IPS DF 4.7 (cell line): ENCODE data around the gene MARK2.
"Not testable (repeated sequence)": the region's sequence is repeated elsewhere in the genome, so short reads cannot be mapped to it uniquely, and the experiment has no call there.

Experiments
- DNase-seq: peaks from one replicate; pipeline ENCODE4 v3.0.0-alpha.2; 2013; ENCODE audit warnings: low spot score; ENCODE audit errors: extremely low read depth

The MARK2 gene

DNA sequence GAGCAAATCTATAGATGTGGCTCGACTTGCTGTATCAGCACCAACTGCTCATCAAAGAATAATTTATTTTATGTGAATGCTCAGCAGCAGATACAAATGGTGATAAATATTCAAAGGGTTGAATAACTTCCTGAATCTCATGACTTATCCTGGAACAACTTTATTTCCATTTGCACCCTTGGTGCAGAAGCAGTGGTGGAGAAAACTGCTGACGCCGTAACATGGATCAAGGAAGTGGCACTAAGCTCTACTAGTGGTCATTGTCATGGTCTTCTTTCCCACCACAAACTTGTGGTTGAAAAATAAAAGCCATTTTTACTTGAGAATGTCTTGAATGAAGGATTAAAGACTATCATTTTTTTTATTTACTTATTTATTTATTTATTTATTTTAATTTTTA, 14.6 kb downstream of the MARK2 start:
- no peak for DNase-seq

- DNase-seq, result no peak
These were observed 15.8 kb downstream of the MARK2 start for GRCh38 chr11:63854696-63855095.

DNA sequence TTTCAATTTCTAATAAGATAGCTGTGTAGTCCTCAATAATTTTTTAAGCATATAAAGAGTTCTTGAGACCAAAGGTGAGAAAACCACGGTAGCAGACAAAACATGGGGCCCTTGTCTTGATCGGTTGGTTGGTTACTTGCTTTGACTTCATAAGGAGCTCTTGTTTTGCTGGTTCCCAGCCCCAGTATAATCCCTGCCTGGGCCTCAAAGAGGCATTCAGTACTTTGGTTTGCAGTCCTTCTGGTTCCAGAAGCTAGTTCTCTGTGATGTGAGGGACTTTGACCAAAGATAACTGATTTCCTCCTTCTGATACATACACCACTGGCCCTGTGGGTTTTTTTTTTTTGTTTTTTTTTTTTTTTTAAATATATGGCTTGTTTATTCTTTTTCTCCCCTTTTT, 17.1 kb downstream of the MARK2 start:
- no peak for DNase-seq

DNA sequence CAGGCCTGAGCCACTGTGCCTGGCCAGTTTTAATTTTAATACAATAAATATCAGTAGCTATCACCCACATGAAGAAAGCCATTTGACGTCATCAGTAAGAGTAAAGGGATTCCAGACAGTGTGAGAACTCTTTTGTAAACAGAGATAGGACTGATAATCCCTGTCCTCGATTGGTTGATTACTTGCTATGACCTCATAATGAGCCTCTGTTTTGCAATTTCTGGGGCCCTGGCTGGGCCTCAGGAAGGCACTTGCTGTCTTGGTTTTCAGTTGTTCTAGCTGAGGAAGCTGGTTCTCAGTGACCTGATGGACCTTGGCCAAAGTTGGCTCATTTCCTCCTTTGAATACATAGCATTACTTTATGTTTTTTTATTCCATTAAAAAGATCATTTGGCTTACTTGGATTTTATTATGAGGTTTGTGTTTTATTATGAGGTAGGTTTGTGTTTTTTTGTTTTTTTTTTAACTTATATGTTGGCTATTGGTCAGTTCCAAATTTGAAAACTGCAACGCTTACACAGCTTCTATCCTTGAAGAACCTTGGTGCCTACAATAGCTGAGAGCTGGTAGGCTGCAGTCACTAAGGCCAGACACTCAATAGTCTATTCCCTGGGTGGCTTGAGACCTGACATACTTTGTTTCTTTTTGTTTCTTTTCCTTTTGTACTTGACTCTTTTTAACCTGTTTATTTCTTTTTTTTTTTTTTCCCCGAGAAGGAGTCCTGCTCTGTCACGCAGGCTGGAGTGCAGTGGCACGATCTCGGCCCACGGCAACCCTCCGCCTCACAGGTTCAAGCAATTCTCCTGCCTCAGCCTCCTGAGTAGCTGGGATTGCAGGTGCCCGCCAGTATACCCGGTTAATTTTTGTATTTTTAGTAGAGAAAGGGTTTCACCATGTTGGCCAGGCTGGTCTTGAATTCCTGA, 20.0 kb downstream of the MARK2 start:
- DNase-seq, result no peak

GRCh38 chr11:63862923-63863322, 24.0 kb downstream of the MARK2 start:
- DNase-seq, result no peak

GRCh38 chr11:63863620-63864019, 24.7 kb downstream of the MARK2 start:
- not testable (repeated sequence) for DNase-seq

DNA sequence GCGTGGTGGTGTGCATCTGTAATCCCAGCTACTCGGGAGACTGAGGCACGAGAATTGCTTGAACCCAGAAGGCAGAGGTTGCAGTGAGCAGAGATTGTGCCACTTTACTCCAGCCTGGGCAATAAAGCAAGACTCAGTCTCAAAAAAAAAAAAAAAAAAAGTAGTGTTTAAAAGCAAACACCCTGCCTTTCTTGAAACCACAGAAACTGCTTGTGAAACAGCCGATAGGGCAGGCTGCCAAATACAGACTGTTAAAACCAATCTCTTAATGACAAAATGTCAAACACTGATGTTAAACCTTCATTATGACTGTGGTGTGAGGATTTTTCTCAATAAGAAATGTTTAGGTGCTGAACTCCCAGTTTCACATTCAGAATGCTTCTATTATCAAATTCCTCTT, 27.3 kb downstream of the MARK2 start:
- DNase-seq, result no peak

GRCh38 chr11:63867511-63867910, 28.6 kb downstream of the MARK2 start:
- DNase-seq, result no peak

- no peak for DNase-seq
These were observed 29.6 kb downstream of the MARK2 start for GRCh38 chr11:63868399-63869064.

DNA sequence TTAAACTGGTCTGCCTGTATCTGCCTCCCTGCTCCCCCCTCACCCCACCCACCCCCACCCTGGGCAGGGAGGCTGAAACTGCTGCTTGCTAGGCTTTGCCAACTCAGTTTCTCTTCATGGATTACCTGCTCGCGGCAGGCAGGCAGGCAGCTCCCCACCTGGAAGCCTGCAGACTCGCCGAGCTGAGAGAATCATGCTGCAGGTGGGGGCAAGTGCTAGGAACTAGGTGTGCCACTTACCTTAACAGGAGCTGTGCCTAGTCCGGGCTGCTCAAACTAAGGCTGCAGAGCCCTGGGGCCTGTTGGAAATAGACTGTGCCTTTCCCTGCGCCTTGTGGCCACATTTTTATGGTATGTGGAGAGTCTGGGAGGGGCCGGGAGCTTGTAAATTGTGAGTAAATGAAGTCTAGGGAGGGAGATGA, 30.3 kb downstream of the MARK2 start:
- no peak for DNase-seq

DNA sequence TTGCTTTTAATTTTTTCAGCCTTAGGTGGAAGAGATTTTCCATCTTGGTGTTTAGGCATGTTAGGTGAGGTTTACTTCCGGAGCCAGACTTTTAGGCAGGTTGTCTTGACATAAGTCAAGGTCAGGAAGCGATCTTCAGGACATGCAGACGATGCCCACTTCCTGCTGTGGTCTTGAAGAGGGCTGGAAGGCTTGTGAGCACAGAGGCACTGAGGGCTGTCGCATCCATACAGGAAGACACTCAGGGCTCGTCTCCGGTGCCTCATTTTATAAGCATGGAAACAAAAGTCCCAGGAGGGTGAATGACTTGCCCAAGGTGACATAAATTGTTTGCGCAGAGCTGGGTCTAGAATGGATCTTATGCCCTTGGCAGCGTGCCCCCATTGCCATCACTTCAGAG, 30.8 kb downstream of the MARK2 start:
- DNase-seq, result no peak

DNA sequence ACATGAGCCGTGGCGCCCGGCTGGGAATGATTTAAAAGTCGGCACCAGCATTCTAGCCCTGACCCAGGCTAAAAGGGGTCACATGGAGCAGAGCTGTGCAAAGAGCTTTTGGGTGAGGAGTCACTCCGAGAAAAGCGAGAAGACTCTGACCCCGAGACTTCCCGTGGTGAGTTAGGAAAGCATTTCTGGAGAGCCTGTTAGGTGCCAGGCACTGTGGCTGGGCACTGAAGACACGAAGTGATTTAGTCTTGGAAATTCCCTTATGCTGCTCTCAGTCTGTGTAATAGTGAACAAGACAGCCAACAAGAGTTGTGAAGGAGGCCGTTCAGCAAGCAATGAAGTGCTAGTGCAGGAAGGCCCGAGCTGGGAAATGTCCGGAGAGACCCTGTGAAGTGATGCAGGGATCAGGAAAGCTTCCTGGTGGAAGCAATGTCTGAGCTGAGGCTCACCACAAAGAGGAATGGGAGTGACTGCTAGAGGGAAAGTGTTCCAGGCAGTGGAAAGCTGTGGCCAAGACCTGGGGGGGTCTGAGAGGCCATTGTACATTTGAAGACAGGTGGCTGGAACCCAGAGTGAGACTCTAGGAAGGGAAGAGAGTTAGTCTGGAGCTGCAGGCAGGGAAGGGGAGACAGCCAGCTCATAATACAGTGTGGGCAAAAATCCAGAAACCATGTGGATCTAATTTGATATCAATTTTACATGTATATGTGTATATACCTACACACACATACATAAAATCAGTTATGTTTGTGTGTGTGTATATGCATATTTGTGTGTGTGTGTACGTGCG, 31.6 kb downstream of the MARK2 start:
- DNase-seq, result no peak

GRCh38 chr11:63871962-63872799, 33.3 kb downstream of the MARK2 start:
- no peak for DNase-seq

DNA sequence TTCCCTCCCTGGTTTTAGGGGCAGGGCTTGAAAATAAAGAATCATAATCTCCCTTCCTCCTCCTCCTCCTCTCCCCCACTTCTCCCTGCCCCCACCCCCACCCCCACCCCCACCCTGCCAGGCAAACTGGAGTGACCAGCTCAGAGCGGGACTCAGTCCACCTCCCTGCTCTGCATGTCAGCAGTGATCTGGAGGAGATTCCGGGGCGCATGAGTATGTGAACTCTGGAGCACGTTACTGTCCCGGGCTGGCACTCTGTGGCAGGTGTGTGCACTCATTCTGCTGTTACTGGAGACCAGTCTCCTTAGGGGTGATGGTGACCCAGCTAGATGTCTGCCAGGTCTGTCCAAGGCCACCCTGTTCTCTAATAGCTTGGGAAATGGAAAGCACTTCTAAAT, 33.9 kb downstream of the MARK2 start:
- DNase-seq, result no peak

DNA sequence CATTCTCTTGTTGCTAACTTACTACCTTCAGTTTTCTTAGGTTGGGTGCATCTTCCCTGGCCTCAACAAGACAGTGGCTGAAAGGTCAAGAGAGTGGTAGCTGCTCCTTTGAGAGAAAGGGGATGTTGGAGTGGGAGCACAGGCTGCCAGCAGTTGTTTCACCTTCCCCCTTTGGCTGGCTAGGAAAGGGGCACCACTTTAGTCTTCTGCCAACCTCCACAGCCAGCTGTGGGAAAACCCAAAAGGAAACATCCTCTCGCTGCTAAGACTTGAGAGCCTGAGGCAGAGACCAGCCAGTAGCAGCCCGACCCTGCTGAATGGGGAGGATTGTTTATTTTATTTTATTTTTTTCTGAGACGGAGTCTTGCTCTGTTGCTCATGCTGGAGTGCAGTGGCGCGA, 34.4 kb downstream of the MARK2 start:
- DNase-seq, result no peak

DNA sequence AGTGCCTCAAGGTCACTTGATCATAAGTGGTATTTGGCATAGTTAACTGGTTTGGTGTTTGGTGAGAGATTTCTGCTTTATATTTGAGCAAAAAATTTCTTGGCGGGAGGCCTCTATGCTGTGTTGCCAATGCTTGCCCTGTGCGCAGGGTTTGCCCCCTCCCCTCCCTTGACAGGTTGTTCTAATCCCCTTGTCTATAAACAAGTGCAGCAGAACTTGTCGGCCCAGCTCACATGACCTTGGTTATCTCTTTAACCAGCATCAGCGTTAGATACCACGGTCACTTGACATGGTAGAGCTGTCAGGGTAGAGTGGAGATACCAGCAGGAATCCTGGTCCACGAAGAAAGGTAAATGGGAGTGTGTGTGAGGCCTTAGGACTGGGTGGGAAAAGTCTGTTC, 35.6 kb downstream of the MARK2 start:
- DNase-seq, result no peak

GRCh38 chr11:63875506-63876065, 36.7 kb downstream of the MARK2 start:
- DNase-seq, result no peak

GRCh38 chr11:63876616-63877015, 37.7 kb downstream of the MARK2 start:
- DNase-seq, result no peak

- no peak for DNase-seq
These were observed 38.8 kb downstream of the MARK2 start for GRCh38 chr11:63877658-63878241.
